Kidney capillary endothelial cell (primary cell): ENCODE data around the gene WDR19.
A peak's percentile ranks its signal among the peaks of the same experiment; 100 is the strongest.
"Not testable (repeated sequence)": the region's sequence is repeated elsewhere in the genome, so short reads cannot be mapped to it uniquely, and the experiment has no call there.

Source experiments
- DNase-seq: peaks from one replicate; pipeline ENCODE4 v3.0.0-alpha.2; 2018; ENCODE audit warnings: low spot score

WDR19 gene

DNA sequence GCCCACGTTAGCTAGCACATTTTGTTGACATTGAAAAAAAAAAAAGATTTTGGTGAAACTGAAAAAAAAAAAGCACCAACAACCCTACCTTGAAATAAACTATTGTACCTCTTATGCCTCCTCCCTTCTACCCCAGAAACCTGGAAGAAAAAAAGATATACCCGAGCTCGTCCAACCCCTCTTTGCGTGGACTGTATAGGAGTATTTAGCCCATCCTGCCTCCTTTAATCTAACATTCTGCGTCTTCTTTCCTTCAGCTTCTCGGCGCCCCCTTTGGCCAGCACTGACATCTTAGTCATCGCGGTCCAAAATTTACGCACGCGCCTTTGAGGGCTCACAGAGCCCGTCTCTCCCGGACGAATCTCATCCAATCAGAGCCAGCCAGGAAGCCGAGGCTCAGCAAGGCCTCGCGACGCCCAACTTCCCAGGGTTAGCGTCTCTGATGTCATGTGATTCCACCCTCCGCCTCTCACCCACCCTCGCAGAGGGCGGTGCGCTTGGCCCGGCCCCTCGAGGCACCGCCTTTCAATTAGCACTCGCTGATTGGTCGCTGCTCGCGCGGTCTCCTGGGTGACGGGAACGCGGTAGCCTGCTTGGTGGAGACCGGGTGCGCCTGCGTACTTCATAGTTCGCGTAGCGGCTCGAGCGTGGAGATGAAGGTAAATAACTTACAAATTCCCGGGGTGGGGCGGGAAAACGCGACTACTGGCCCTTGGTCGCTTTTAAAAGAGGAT is at the start of gene WDR19:
WDR19 (plus strand) TSS at position 625 of the 734 bp plus-strand sequence; CDS start at position 654, 29 bp downstream.
- DNase-seq, result peak; percentile 99

DNA sequence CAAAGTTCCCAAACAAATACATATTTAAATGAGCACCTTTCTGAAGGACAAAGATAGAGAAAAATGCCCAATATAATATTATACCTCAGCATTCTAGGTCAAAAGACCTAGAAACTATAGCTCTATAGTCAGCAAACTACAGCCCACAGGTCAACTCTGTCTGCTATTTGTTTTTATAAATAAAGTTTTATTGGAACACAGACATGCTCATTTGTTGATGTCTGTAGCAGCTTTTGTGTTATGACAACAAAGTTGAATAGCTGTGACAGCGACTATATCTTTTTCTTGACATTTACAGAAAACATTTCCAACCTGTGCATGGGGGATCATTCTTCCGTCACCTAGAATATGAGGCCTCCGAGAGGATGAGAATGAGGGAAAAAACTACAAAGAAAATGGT is 48.7 kb upstream of the WDR19 start:
- no peak for DNase-seq

DNA sequence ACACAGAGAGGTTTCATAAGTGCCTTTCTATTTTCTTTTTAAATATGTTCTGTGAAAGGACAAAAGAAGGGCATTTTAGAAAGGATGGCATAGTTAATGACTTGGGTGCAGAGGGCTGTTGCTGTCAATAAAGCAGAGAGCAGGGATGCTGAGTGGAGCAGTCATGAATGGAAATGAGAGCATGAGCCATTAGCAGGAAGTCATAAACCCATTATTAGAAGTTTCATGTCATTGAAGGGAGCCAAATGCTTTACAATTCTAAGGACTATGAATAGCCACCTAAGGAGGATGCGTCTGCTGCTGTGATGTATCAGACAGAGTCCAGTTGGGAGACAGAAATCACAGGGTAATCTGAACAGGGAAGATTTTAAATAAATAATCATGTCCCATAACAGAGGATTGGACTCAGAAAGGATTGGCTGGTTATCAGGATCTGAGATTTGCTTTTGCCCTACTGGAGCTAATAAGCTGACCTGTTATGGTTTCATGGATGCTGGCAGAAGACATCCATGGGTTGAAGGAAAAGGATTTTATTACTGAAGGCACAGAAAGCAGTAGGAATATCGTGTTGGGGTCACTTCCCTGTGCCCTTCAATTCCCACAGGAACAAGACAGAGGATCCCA is 47.5 kb upstream of the WDR19 start:
- DNase-seq, result peak; percentile 36

DNA sequence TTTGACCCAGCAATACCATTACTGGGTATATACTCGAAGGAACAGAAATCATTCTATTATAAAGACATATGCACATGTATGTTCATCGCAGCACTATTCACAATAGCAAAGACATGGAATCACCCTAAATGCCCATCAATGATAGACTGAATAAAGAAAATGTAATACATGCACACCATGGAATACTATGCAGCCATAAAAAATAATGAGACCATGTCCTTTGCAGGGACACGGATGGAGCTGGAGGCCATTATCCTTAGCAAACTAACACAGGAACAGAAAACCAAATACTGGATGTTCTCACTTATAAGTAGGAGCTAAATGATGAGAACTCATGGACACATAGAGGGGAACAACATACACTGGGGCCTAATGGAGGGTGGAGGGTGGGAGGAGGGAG is 44.1 kb upstream of the WDR19 start:
- not testable (repeated sequence) for DNase-seq

DNA sequence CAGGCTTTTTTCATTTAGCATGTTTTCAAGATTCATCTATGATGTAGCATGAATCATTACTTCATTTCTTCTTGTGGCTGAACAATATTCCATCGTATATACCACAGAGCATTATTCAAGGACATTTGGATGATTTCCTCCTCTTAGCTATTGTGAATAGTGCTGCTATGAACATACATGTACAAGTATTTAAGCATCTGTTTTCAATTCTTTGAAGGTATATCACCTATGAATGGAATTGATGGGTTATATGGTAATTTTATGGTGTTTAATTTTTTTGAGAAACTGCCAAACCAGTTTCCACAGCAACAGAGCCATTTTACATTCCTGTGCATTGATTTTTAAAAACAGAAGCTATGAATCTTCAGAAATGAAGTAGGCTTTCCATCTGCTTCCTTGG is 36.1 kb upstream of the WDR19 start:
- DNase-seq, result no peak

DNA sequence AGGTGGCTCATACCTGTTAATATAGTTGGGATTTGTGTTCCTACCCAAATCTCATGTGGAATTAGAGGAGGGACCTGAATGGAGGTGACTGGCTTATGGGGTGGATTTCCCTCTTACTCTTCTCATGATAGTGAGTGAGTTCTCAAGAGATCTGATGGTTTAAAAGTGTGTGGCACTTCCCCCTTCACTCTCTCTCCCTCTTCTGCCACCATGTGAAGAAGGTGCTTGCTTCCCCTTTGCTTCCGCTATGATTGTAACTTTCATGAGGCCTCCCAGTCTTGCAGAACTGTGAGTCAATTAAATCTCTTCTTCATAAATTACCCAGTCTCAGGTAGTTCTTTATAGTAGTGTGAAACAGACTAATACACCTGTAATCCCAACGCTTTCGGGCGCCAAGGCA is 28.3 kb upstream of the WDR19 start:
- no peak for DNase-seq

DNA sequence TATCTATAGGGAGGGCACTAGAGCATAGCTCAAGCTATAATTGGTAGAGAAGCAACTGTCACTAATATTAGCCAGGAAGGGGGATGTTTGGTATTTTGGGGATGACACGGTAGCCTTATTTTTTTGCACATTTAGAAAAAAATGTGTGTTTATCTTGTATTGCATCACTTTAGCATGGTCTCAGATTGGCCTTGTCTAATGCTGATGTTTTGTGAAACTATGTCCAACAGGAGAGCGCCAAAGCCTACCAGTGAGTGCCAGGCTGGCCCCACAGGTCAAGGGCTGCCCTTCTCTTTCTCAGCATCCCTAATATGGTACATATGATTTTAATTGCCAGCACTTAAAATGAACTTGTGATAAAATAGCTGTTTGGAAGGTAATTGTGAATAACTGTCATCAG is 24.8 kb upstream of the WDR19 start:
- no peak for DNase-seq

DNA sequence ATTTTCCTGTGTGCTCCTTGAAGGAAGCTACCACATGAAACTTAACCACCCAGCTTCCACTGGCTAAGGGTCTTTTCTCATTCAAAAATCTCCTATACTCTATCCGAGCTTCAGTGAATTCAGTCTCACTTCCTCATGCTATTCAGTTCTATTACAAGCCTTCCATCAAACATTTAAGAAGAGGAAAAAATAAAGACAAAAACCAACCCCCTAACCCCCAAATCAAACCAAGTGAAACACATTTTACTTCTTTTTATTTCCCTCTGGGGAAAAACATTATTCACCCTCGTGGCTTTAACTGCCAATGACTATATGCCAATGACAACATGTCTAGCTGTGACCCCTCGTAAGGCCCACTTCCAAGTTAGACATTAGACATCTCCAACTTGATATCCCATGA is 16.2 kb upstream of the WDR19 start:
- no peak for DNase-seq

DNA sequence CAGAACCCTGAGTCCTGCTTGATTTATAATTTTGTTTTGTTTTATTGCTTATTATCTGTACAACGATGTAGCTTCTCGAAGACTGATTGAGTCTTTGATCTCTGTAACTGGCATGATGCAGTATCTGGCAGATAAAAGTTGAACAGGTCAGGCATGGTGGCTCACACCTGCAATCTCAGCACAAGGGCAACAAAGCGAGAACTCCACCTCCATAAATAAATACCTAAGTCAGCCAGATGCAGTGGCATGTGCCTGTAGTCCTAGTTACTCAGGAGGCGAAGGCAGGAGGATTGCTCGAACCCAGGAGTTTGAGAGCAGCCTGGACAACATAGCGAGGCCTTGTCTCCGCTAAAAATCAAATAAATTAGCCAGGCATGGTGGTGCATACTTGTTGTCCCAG is 15.7 kb upstream of the WDR19 start:
- no peak for DNase-seq

DNA sequence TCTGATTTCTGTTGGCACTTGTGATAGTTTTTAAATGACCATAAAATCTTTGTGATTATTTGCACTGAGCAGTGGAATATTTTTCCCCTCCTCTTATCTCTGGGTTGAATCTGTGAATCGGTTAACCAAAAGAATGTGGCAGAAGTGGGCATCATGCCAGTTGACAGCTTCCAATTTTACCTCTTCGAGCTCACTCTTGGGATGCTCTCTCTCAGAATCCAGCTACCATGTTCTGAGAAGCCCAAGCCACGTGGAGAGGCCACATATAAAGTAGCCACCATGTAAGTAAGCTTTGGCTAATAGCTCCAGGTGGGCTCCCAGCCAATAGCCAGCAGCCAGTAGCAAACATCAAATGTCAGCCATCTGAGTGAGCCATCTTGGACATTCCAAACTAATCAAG is 12.9 kb upstream of the WDR19 start:
- no peak for DNase-seq

DNA sequence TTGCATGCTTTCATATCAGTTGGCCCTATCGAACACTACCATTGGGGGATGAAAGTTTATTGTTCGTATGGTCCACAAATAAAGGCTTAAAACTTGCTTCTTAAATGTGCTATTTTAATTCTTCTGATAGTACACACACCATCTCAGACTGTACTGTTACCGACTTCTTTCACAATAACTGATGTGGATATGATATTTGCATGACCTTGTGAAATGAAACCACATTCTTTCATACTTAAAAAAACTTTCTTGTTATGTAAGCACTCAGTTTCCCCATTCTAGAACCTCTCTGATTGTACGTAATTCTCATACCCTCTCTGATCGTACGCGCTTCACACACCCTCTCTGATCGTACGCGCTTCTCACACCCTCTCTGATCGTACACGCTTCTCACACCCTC is 12.0 kb upstream of the WDR19 start:
- no peak for DNase-seq

DNA sequence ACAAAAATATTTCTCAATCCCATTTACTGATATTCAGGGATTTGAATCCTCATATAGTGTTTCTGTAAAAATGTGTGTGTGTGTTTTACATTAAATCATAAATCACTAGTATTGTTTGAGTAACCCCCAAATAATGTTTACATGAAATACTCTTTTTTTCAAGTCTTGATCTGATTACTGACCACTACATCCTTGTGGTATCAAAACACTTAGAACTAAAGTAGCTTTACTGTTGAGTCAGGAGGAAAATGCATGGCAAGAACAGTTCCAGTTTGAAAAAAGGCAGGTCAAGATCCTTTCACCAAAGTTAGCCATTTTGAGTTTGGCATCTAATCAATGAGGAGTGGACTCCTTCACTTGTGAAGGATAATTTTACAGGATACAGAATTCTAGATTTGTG is 3.6 kb upstream of the WDR19 start:
- no peak for DNase-seq

DNA sequence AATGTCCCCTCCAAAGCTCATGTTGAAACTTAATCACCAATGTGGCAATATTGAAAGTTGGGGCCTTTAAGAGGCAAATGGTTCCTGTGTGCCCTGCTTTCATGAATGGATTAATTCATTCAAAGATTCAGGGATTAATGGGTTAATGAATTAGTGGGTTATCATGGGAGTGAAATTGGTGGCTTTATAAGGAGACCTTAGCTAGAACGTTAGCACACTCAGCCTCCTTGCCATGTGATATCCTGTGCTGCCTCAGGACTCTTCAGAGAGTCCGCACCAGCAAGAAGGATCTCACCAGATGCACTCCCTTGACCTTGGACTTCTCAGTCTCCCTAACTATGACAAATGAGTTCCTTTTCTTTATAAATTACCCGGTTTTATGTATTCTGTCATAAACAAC is 2.6 kb upstream of the WDR19 start:
- DNase-seq, result no peak

DNA sequence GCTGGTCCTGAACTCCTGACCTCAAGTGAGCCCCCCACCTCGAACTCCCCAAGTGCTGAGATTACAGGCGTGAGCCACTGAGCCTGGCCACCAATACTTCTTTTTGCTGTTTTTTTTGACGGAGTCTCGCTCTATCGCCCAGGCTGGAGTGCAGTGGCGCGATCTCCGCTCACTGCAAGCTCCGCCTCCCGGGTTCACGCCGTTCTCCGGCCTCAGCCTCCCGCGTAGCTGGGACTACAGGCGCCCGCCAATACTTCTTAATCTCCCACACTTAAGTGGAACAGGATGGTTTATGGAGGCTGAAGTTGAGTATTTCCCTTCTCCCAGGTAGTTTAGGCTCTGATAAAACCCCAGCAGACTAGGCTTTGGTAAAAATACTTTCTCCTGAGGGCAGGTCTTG is 1.7 kb upstream of the WDR19 start:
- DNase-seq, result not testable (repeated sequence)

DNA sequence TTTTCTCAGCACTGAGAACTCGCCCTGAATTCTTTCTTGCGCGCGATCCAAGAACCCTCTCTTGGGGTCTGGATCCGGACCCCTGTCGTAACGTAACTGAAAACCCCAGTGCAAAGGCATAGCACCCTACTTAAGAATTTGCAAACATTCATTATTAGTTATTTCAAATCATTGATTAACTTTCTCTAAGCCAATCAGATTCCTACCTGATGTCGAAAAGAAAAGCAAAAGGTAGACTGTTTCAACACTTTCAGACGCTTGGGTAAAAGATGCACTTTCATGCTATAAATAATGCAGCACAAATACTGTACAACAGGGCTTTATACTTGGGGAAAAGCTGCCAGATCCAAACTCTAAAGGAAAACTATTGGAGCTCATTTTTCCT is 817 bp upstream of the WDR19 start:
- DNase-seq, result no peak

DNA sequence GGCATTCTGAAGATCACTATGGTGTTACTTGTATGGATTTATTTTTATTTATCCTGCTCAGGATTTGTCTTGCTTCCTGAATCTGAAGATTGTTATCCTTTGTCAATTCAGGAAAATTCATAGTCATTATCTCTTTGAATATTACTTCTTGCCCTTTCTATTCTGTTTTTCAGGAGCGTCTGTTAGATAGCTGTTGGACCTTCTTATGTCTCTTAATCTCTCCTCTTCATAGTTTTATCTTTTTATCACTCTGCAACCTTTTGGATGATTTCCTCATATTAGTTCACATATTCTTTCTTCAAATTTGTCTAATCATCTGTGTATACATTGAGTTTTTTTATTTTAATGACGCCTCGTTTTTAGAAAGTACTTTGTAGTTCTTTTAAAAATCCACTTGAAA is 19.6 kb downstream of the WDR19 start:
- DNase-seq, result no peak

DNA sequence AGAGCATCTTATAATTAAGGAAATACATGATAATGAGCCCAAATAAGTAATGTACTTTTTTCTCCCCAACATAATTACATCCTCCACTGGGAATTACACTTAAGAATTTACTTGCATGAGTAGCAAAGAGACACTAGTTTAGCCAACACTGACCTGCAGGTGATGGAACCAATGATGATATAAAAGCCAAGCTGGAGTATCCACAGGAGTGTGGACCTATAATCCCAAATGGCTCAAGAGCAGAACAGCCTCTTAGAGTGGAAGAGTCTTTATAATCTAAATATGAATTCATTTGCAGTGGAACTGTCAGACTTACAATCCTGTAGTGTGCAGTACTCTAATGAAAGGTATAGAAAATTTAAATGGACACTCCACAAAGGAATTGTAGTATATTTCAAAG is 22.2 kb downstream of the WDR19 start:
- DNase-seq, result no peak

DNA sequence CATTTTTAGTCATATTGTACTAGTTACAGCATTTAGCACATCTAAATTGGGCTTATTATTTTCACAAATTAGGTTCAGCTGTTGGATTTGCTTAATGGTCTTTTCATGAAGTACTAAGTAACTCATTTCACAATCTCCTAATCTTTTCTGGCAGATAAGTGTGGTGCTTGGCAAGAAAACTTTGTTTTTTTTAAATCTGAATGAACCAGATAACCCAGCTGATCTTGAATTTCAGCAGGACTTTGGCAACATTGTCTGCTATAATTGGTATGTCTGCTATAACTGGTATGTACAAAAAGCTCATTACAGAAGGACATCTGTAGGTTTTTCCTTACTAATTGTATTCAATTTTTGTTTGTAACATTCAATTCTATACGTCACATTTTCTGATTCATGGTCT is 22.7 kb downstream of the WDR19 start:
- DNase-seq, result no peak

DNA sequence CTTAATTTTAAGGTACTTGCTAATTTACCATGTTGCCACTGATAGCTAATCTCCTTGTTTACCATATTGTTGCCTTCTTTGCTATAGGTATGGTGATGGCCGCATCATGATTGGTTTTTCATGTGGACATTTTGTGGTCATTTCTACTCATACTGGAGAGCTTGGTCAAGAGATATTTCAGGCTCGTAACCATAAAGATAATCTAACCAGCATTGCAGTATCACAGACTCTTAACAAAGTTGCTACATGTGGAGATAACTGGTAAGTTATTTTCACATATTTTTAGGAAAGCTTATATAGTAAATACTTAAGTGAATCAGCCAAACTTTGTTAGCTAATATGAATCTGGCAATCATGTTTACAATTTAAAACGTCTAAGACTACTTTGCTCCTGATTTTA is 23.1 kb downstream of the WDR19 start:
- DNase-seq, result no peak

DNA sequence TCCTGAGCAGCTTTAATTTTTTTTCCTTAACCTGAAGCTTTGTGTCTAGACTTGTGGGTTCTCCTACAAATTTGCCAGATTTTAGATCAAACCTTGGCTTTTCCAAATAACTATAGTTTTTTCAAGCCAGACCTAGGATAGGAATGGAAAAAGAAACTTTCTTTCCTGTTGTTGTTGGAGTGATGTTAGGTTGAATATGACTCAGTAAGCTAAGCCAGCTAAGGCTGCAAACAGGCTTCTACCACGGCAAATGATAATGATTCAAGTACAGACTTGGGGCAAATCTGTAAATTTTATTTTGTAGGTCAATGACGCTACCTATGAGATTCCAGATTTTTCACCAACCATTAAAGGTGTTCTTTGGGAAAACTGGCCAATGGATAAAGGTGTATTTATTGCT is 45.6 kb downstream of the WDR19 start:
- DNase-seq, result no peak

DNA sequence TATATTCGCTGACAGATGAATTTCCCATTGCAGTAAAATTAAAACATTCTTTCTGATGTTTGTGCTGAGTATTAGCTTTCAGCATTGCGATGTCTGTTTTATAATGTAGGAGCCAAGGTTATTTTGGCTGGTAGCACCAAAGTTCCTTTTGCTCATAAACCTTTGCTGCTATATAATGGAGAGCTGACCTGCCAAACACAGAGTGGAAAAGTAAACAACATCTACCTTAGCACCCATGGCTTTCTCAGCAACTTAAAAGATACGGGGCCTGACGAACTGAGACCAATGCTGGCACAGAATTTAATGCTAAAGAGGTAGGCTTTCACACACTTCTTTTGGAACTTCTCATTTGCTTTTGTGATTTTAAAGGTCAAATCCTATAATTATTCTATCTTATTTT is 46.0 kb downstream of the WDR19 start:
- DNase-seq, result no peak

DNA sequence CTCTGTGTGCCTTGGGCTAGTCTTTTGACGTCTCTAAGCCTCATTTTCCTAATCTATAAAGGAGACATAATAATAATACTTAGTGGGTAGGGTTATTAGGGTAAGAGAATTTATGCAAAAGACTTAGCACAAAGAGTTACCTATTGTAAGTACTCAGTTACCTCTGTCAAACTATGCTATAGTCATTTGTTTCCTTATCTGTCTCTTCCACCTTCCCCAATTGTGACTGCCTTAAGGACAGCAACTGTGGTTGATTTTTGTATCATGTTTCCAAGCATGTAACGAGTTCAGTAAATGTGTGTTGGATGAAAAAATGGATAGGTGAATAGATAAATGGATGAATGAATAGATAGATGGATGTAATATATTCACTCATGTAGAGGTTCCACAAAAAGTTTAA is 48.1 kb downstream of the WDR19 start:
- no peak for DNase-seq

DNA sequence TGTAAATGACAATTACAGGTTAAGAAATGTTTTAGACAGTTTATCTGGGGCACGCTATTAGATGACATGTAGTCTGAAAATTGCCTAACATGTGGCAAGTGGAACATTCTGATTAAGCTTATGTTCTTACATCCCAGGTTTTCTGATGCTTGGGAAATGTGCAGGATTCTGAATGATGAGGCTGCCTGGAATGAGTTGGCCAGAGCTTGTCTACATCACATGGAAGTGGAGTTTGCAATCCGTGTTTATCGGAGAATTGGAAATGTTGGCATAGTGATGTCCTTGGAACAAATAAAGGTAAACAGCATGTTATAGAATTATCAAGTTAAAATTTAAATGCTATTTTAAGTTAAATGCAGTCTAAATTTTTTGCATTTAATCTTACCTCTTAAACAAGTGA is 49.3 kb downstream of the WDR19 start:
- no peak for DNase-seq

DNA sequence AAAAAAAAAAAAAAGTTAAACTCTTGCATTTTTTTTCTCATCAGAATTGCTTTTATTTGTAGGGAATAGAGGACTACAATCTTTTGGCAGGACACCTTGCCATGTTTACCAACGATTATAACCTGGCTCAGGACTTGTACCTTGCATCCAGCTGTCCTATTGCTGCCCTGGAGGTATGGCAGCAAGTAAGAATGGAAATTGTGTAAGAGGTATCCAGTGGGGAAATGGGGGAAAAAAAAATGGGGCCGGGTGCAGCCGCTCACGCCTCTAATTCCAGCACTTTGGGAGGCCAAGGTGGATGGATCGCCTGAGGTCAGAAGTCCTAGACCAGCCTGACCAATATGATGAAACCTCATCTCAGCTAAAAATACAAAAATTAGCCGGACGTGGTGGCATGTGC is 49.8 kb downstream of the WDR19 start:
- DNase-seq, result no peak
